Measurements from ENCODE around the gene SUPT6H.
"Not testable (repeated sequence)": the region's sequence is repeated elsewhere in the genome, so short reads cannot be mapped to it uniquely, and the experiment has no call there.

Gene SUPT6H

GRCh38 chr17:28718333-28719020 is 56.5 kb downstream of the SUPT6H start:
- DNase-seq (ENCODE audit: low spot score) = peak; percentile 47

DNA sequence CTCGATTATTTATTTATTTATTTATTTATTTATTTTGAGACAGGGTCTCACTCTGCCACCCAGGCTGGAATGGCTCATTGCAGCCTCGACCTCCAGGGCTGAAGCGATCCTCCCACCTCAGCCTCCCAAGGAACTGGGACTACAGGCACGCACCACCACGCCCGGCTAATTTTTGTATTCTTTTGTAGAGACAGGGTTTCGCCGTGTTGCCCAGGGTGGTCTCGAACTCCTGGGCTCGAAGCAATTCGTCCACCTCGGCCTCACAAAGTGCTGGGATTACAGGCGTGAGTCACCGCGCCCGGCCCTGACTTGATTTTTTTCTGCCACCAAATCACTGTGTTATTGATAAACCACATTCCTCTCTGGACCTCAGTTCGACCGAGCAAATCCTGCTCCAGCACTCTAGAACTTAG is 57.0 kb downstream of the SUPT6H start:
- DNase-seq (ENCODE audit: low spot score) = no peak

GRCh38 chr17:28720247-28720996 is 58.4 kb downstream of the SUPT6H start:
- DNase-seq (ENCODE audit: low spot score) = no peak

GRCh38 chr17:28720997-28721329 is 59.0 kb downstream of the SUPT6H start:
- DNase-seq (ENCODE audit: low spot score) = not testable (repeated sequence)

- DNase-seq (ENCODE audit: low spot score) = no peak
Measured at GRCh38 chr17:28722417-28723158, 60.6 kb downstream of the SUPT6H start.

- no peak for DNase-seq (ENCODE audit: low spot score)
Measured at GRCh38 chr17:28723159-28723835, 61.3 kb downstream of the SUPT6H start.

- not testable (repeated sequence) for DNase-seq (ENCODE audit: low spot score)
Measured at GRCh38 chr17:28723836-28724499, 62.0 kb downstream of the SUPT6H start.

DNA sequence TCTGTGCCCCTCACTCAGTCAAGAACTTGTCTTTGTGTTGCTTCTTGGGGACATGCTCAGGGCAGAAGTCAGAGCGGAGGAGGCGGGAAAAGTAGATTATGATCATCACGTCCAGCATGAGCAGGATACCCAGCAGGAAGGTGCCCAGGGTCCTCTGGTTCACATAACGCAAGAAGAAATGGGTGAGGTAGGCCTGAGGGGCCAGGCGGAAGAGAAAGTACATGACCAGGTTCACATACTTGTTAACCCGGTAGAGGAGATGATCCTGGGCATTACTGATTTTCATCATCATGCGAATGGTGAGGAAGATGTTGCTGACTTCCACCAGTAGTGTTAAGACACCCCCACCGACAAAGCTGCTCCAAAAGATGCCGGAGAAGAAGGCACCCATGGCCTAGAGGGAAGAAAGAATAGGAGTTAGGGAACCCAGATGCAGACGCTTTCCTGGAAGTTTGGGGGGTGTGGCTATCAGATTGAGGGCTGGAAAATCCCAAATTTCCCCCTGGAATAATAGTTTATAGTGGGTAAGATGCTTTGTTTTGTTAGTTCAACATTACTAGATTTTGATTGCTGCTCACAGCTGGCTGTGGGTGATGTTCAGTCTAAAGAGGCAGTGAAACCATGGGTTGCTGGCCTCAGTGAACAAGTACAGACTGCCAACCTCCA is 62.6 kb downstream of the SUPT6H start:
- peak; percentile 60 for DNase-seq (ENCODE audit: low spot score)

DNA sequence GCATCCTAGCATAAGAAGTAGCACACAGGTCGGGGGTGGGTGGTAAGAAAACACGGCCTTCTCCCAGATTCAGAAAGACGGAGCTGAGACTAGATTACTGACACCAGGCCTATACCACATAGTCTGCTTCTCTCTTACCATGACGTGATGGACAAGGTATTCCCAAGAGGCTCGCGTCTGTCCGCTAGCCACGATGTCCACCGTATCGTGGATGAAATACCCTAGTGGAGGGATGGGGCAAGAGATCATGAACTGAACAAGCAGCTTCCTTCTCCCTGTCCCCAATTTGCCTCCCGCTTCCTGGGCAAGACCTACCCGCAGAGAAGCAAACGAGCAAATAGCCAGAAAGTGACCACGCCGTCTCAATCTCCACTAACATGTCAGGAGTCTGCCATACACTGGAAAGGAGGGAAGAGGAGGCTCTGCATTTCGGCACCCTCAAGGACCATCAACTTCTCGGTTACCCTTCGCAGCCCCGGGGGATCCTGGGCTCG is 63.2 kb downstream of the SUPT6H start:
- DNase-seq (ENCODE audit: low spot score) = peak; percentile 84

- DNase-seq (ENCODE audit: low spot score) = peak; percentile 86
Measured at GRCh38 chr17:28725660-28726225, 63.7 kb downstream of the SUPT6H start.

- no peak for DNase-seq (ENCODE audit: low spot score)
Measured at GRCh38 chr17:28726226-28726626, 64.2 kb downstream of the SUPT6H start, which contains the start of gene TLCD1. Gene TLCD1, minus strand, starts transcription at chr17:28726233. Its CDS starts 136 bp downstream, at chr17:28726097.

- DNase-seq (ENCODE audit: low spot score) = peak; percentile 98
Measured at GRCh38 chr17:28726627-28727491, 64.9 kb downstream of the SUPT6H start.

GRCh38 chr17:28728364-28729200 is 66.6 kb downstream of the SUPT6H start, which contains the start of gene NEK8:
Gene NEK8, plus strand, starts transcription at chr17:28728788. Its CDS starts 26 bp downstream, at chr17:28728814.
- DNase-seq (ENCODE audit: low spot score) = peak; percentile 94

- no peak for DNase-seq (ENCODE audit: low spot score)
Measured at GRCh38 chr17:28729950-28730330, 67.9 kb downstream of the SUPT6H start.

- no peak for DNase-seq (ENCODE audit: low spot score)
Measured at GRCh38 chr17:28733346-28733745, 71.3 kb downstream of the SUPT6H start.

- no peak for DNase-seq (ENCODE audit: low spot score)
Measured at GRCh38 chr17:28734712-28735241, 72.8 kb downstream of the SUPT6H start.

DNA sequence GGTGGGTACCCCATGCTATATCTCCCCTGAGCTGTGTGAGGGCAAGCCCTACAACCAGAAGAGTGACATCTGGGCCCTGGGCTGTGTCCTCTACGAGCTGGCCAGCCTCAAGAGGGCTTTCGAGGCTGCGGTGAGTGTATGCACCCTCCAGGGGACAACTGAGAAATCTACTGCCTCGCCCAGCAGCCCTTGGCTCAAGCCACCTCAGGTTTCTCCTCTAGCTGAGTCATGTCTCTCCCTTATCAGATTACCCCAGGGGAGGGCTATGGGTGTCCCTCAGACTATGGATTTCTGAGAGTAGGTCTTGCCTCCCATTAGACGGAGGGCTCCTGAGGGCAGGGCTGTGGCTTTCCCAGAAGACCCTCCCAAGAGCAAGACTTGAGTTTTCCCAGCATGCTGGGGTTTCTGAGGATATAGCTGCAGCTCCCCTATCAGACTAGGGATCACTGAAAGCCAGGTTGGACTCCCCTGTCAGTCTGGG is 73.3 kb downstream of the SUPT6H start:
- no peak for DNase-seq (ENCODE audit: low spot score)
